ENCODE results near the gene TSPY1. TPM values are rescaled to one million over a fixed set of nuclear protein-coding genes. Genes with fewer than 3 reads are reported as not detected.

The TSPY1 gene, protein sequence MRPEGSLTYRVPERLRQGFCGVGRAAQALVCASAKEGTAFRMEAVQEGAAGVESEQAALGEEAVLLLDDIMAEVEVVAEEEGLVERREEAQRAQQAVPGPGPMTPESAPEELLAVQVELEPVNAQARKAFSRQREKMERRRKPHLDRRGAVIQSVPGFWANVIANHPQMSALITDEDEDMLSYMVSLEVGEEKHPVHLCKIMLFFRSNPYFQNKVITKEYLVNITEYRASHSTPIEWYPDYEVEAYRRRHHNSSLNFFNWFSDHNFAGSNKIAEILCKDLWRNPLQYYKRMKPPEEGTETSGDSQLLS
- not detected in 2 replicates for total RNA-seq

DNA sequence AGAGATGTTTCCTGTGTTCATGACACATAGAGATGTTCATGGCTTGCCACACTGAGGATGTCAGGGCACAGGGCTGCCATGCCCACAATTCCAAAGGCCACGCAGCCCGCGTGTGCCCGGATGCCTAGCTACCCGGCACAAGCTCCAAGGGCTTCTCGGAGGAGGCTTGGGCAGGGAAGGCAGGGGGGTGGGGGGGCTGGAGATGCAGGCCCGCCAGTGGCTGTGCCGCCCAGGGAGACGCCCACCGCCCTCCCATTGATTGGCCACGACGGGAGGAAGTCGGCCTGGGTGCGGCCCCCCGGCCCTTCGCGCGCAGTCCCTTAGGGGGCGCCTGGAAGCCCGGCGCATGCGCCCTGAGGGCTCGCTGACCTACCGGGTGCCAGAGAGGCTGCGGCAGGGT, at the start of gene TSPY1:
Gene TSPY1, plus strand, starts transcription at position 301 of the 400 bp plus-strand sequence. Its CDS starts 46 bp downstream, at position 347.

GRCh38 chrY:9486967-9487366, 20.2 kb downstream of the TSPY1 start, which contains the start of gene TSPY9:
TSS of gene TSPY9 (plus strand) at chrY:9487267. CDS start at chrY:9487313, 46 bp downstream.

Other genes starting within 250 kb of the TSPY1 start
- gene TSPY4, start 129.5 kb upstream of the TSPY1 start, total RNA-seq: not detected in 2 replicates
- gene TSPY8, start 109.2 kb upstream of the TSPY1 start, total RNA-seq: not detected in 2 replicates
- gene TSPY3, start 68.5 kb upstream of the TSPY1 start, total RNA-seq: not detected in 2 replicates
- gene TSPY9, start 20.3 kb downstream of the TSPY1 start, total RNA-seq: not detected in 2 replicates
- gene TSPY10, start 60.9 kb downstream of the TSPY1 start, total RNA-seq: not detected in 2 replicates

Data from myometrial cell (primary cell).